ENCODE measurements around the gene AGRP. TPM values are rescaled to one million over a fixed set of nuclear protein-coding genes. Genes with fewer than 3 reads are reported as not detected.

AGRP gene, protein sequence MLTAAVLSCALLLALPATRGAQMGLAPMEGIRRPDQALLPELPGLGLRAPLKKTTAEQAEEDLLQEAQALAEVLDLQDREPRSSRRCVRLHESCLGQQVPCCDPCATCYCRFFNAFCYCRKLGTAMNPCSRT
- total RNA-seq (not detected), polyA plus RNA-seq (not detected)

DNA sequence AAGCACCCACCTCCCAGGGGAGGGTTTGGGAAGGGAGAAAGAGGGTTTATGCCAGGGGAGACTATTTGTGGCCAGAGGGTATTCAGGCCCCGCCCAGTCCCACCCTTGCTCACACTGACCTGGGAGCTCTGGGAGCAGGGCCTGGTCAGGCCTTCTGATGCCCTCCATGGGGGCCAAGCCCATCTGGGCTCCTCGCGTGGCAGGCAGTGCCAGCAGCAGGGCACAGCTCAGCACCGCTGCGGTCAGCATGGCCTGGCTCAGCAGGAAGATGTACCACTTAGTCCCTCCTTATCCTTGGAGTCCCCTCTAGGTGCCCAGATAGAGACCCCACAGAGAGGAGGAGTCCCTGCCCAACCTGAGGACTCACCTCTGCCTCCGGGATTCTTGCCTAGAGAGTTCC lies at the start of gene AGRP:
Gene AGRP (minus strand): TSS at position 398 of the 400 bp plus-strand sequence. CDS start 149 bp downstream, at position 249.
- DNase-seq (no peak), ATAC-seq (ENCODE audit: low read depth in 2 of 2) (no peak)
- H3K4me1 ChIP-seq (ENCODE audit: control insufficient read depth, insufficient read depth, low read length, poor library complexity, severe bottlenecking), result peaks cover 37% of the 10 kb centered on the region
- peak within 1 kb of the TSS; percentile 95 for H3K4me3 ChIP-seq (ENCODE audit: low read depth, low read length)
- H3K27ac ChIP-seq (ENCODE audit: insufficient read depth, low read length, poor library complexity, severe bottlenecking), result peak within 1 kb of the TSS; percentile 98
- peaks cover 4% of the 10 kb centered on the region for H3K36me3 Mint-ChIP-seq
- H3K9me3 ChIP-seq (ENCODE audit: control insufficient read depth in 2 of 2, low read length in 2 of 2), result no peaks in the 10 kb centered on the region
- peak within 1 kb of the TSS; percentile 88 to 99 (median 98) for H3K4me3 Mint-ChIP-seq
- H3K27me3 Mint-ChIP-seq, result peaks cover 6% of the 10 kb centered on the region
- peaks cover 21% of the 10 kb centered on the region for H3K36me3 ChIP-seq (ENCODE audit: control insufficient read depth, insufficient read depth, low read length)
- H3K9me3 Mint-ChIP-seq, result no peaks in the 10 kb centered on the region
- peak within 1 kb of the TSS; percentile 82 to 100 (median 99) for H3K27ac Mint-ChIP-seq
- H3K27me3 ChIP-seq (ENCODE audit: control insufficient read depth, insufficient read depth, low read length), result no peaks in the 10 kb centered on the region
- H3K4me1 Mint-ChIP-seq, result peaks cover 4 to 51% (median 28%) of the 10 kb centered on the region in 4 donors

DNA sequence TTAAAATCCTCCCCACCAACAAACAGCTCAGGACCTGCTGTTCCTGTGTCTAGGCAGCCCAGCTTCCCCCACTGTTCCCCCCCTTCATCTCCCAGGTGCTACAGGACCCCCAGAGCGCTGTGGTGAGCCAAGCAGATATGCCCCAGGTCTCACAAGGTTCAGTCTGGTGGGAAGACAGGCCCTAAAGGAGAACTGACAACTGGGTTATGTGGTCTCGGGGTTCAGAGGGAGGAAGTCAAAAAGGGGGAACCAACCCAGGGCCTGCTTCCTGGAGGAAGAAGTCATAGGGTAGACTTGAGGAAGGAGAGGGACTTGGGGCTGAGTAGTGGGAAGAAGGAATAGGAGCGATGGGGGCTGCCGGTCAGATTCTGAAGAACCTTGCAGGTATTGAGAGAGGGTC lies 47.9 kb upstream of the AGRP start:
- no peak for DNase-seq
- H3K9me3 ChIP-seq (ENCODE audit: control insufficient read depth in 2 of 2, low read length in 2 of 2), result no peaks in the 10 kb centered on the region
- no peak overlapping the region for H3K4me3 ChIP-seq (ENCODE audit: low read depth, low read length)
- H3K4me1 ChIP-seq (ENCODE audit: control insufficient read depth, insufficient read depth, low read length, poor library complexity, severe bottlenecking), result peaks cover 27% of the 10 kb centered on the region
- peaks cover 73% of the 10 kb centered on the region for H3K27me3 Mint-ChIP-seq
- H3K4me1 Mint-ChIP-seq, result peaks cover 0 to 43% (median 16%) of the 10 kb centered on the region in 4 donors
- peak overlapping the region in 1 of 3 donors; percentile 85 for H3K27ac Mint-ChIP-seq
- H3K9me3 Mint-ChIP-seq, result peaks cover 0 to 3% (median 0%) of the 10 kb centered on the region in 7 donors
- H3K4me3 Mint-ChIP-seq, result peak overlapping the region in 2 of 4 donors; percentile 71 to 74
- ATAC-seq (ENCODE audit: low read depth in 2 of 2), result no peak
- H3K27ac ChIP-seq (ENCODE audit: insufficient read depth, low read length, poor library complexity, severe bottlenecking), result no peak overlapping the region
- H3K36me3 Mint-ChIP-seq, result no peaks in the 10 kb centered on the region
- peaks cover 14% of the 10 kb centered on the region for H3K27me3 ChIP-seq (ENCODE audit: control insufficient read depth, insufficient read depth, low read length)
- no peaks in the 10 kb centered on the region for H3K36me3 ChIP-seq (ENCODE audit: control insufficient read depth, insufficient read depth, low read length)

DNA sequence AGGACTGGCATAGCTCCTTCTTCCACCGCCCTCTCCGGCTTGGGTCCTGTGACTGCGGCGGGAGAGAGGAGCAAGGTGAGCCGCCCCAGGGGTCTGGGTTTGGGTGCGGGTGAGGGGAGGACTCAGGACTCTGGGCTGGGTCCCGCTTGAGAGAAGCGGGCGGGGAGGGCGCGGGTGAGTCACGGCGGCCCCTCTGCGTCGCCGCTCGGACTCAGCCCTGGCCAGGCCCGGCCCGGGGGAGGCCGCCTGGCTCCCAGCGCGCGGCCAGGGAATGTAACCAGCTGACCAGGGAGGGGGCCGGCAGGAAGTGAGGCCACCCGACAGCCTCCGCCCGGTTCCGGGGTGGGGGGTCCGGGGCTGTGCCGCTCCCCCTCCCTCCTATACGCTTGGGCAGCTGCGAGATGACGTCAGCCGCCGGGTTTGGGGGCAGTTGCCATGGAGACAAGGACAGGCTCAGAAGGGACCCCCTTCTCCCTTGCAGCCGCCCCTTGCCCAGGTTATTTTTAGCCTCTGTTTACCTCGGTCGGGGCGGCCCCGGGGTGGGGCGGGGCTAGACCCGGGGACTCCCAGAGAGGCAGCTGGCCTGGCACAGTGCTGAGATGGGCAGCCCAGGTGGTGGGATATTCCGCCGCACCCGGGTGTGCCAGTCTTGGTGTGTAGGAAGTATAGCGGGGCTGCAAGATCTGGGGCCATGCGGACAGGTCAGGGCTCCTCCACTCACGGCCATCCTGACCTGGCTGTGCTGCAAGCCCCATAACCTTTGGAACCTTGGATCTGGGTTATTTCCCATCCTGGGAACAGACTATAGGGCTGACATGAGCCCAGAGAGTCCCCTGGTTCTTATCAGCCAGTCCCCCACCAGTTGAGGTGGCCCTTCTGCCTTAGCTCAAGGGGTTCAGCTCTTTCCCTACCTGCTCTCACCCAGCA lies 46.9 kb upstream of the AGRP start:
- no peaks in the 10 kb centered on the region for H3K36me3 ChIP-seq (ENCODE audit: control insufficient read depth, insufficient read depth, low read length)
- peak overlapping the region in 2 of 3 donors; percentile 65 to 88 for H3K27ac Mint-ChIP-seq
- no peak overlapping the region for H3K27ac ChIP-seq (ENCODE audit: insufficient read depth, low read length, poor library complexity, severe bottlenecking)
- H3K4me1 ChIP-seq (ENCODE audit: control insufficient read depth, insufficient read depth, low read length, poor library complexity, severe bottlenecking), result peaks cover 27% of the 10 kb centered on the region
- no peaks in the 10 kb centered on the region for H3K36me3 Mint-ChIP-seq
- peaks cover 0 to 3% (median 0%) of the 10 kb centered on the region in 7 donors for H3K9me3 Mint-ChIP-seq
- no peak overlapping the region for H3K4me3 ChIP-seq (ENCODE audit: low read depth, low read length)
- H3K27me3 Mint-ChIP-seq, result peaks cover 73% of the 10 kb centered on the region
- ATAC-seq (ENCODE audit: low read depth in 2 of 2) (peak; percentile 15 to 43), DNase-seq (peak in 1 of 3 donors; percentile 25)
- H3K27me3 ChIP-seq (ENCODE audit: control insufficient read depth, insufficient read depth, low read length), result peaks cover 14% of the 10 kb centered on the region
- peak overlapping the region; percentile 71 to 90 (median 83) for H3K4me3 Mint-ChIP-seq
- peaks cover 0 to 34% (median 13%) of the 10 kb centered on the region in 4 donors for H3K4me1 Mint-ChIP-seq
- H3K9me3 ChIP-seq (ENCODE audit: control insufficient read depth in 2 of 2, low read length in 2 of 2), result no peaks in the 10 kb centered on the region

DNA sequence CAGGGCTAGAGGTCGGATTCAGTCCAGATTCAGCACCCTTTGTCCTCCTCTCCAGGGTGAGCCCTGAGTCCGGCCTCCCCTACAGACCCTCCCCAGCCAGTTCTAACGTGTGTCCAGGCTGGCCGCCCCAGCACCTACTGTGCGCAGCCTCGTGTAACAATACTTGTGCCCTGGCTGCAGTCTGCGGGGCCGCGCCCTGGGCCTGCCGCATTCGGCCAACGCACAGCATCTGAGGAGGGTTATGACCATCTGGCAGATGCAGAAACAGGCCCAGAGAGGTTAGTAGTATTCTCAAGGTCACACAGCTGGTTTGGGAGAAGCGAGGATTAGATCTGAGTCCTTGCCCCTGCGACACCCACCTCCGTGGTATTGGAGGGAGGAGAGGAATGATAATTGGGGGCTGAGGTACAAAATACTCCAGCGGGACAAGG lies 46.2 kb upstream of the AGRP start:
- Mint-ChIP-seq H3K4me1 (peaks cover 0 to 31% (median 11%) of the 10 kb centered on the region in 4 donors), H3K36me3 (no peaks in the 10 kb centered on the region), H3K9me3 (peaks cover 0 to 3% (median 0%) of the 10 kb centered on the region in 7 donors), H3K4me3 (peak overlapping the region; percentile 20 to 90 (median 83)), H3K27ac (peak overlapping the region; percentile 65 to 88 (median 77)), H3K27me3 (peaks cover 77% of the 10 kb centered on the region)
- Histone ChIP-seq H3K27me3 (ENCODE audit: control insufficient read depth, insufficient read depth, low read length) (peaks cover 14% of the 10 kb centered on the region), H3K4me1 (ENCODE audit: control insufficient read depth, insufficient read depth, low read length, poor library complexity, severe bottlenecking) (peaks cover 27% of the 10 kb centered on the region), H3K4me3 (ENCODE audit: low read depth, low read length) (no peak overlapping the region), H3K36me3 (ENCODE audit: control insufficient read depth, insufficient read depth, low read length) (no peaks in the 10 kb centered on the region), H3K27ac (ENCODE audit: insufficient read depth, low read length, poor library complexity, severe bottlenecking) (no peak overlapping the region), H3K9me3 (ENCODE audit: control insufficient read depth in 2 of 2, low read length in 2 of 2) (no peaks in the 10 kb centered on the region)
- DNase-seq, result no peak
- ATAC-seq (ENCODE audit: low read depth in 2 of 2), result no peak

DNA sequence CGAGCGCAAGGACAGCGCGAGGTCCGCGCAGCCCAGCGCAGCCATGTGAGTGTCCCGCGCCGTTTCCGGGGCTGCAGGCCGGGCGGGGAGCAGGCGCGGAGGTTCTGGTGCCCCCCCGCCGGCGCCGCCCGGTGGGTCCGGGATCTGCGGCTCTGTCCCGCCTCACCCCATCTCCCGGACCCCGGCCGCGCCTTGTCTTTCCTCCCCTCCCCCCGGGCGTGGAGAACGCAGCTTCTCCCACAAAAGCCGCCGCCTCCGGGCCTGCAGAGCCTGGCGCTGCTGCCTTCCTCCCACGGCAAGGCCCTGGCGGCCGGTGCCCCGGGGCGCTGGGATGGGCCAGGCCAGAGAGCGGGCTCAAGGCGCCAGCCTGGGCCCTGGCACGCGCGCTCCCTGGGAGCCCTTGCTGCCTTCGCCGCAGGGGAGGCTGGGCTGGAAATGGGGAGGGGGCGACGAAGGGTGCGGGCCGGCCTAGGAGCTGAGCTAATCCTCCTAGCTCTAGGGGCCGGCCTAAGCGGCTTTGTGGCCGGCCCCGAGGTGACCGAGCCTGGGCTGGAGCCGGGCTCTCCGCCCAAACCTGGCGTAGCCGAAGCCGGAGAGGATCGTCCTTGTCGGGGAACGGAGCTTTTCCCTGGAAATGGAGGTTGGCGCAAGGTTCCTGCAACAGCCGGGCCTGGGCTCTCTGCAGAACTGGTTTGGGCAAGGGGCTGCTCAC lies 45.7 kb upstream of the AGRP start:
- Histone ChIP-seq H3K9me3 (ENCODE audit: control insufficient read depth in 2 of 2, low read length in 2 of 2) (no peaks in the 10 kb centered on the region), H3K4me1 (ENCODE audit: control insufficient read depth, insufficient read depth, low read length, poor library complexity, severe bottlenecking) (peaks cover 27% of the 10 kb centered on the region), H3K4me3 (ENCODE audit: low read depth, low read length) (no peak overlapping the region), H3K27ac (ENCODE audit: insufficient read depth, low read length, poor library complexity, severe bottlenecking) (no peak overlapping the region), H3K36me3 (ENCODE audit: control insufficient read depth, insufficient read depth, low read length) (no peaks in the 10 kb centered on the region), H3K27me3 (ENCODE audit: control insufficient read depth, insufficient read depth, low read length) (peaks cover 14% of the 10 kb centered on the region)
- peaks cover 74% of the 10 kb centered on the region for H3K27me3 Mint-ChIP-seq
- H3K9me3 Mint-ChIP-seq, result peaks cover 0 to 3% (median 0%) of the 10 kb centered on the region in 7 donors
- peaks cover 0 to 27% (median 10%) of the 10 kb centered on the region in 4 donors for H3K4me1 Mint-ChIP-seq
- DNase-seq (peak in 1 of 3 donors; percentile 39), ATAC-seq (ENCODE audit: low read depth in 2 of 2) (peak in 1 of 2 donors; percentile 21)
- peak overlapping the region in 1 of 3 donors; percentile 9 for H3K27ac Mint-ChIP-seq
- peak overlapping the region in 3 of 4 donors; percentile 81 to 90 (median 85) for H3K4me3 Mint-ChIP-seq
- no peaks in the 10 kb centered on the region for H3K36me3 Mint-ChIP-seq

DNA sequence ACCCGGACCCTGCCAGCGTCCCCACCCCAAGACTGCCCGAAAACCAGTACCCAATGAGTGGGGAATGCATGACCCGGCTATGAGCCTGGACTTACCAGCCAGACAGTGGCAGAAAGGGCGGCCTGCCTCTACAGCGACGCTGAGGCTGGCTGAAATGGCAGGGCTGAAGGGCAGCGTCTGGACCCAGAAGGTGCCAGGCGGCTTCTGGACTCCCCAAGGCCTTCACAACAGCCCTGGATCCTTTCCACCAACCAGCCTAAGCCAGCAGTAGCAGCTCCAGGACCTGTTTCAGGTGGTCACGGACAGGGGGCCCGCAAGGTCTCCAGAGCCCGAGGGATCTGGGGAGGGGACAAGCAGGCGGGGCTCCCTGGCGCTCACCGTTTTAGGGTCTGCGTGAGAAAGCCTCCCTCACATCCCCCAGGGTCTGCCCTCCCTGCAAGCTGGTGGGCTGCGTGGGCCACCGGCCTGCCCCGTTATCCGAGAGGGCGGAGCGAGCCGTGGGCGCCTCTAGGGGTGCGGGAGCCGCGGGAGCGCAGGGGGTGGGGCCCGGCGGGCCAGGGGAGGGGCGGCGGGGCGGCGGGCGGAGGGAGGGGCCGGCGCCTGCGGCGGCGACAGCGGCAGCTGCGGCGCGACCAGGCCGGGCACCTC lies 45.0 kb upstream of the AGRP start, which contains the start of gene RIPOR1:
Gene RIPOR1 (plus strand): TSS at position 608 of the 648 bp plus-strand sequence. CDS start 9,618 bp downstream, outside the sequence.
- H3K36me3 ChIP-seq (ENCODE audit: control insufficient read depth, insufficient read depth, low read length), result no peaks in the 10 kb centered on the region
- H3K4me1 ChIP-seq (ENCODE audit: control insufficient read depth, insufficient read depth, low read length, poor library complexity, severe bottlenecking), result peaks cover 27% of the 10 kb centered on the region
- Mint-ChIP-seq H3K27me3 (peaks cover 71% of the 10 kb centered on the region), H3K36me3 (no peaks in the 10 kb centered on the region), H3K4me3 (peak within 1 kb of the TSS; percentile 81 to 90 (median 84)), H3K4me1 (peaks cover 0 to 25% (median 12%) of the 10 kb centered on the region in 4 donors), H3K27ac (peak within 1 kb of the TSS; percentile 9 to 88 (median 65)), H3K9me3 (peaks cover 0 to 3% (median 0%) of the 10 kb centered on the region in 7 donors)
- peaks cover 14% of the 10 kb centered on the region for H3K27me3 ChIP-seq (ENCODE audit: control insufficient read depth, insufficient read depth, low read length)
- ATAC-seq (ENCODE audit: low read depth in 2 of 2), result peak; percentile 35 to 38
- no peaks in the 10 kb centered on the region for H3K9me3 ChIP-seq (ENCODE audit: control insufficient read depth in 2 of 2, low read length in 2 of 2)
- H3K27ac ChIP-seq (ENCODE audit: insufficient read depth, low read length, poor library complexity, severe bottlenecking), result no peak within 1 kb of the TSS
- DNase-seq, result peak in 1 of 3 donors; percentile 45
- no peak within 1 kb of the TSS for H3K4me3 ChIP-seq (ENCODE audit: low read depth, low read length)
